Transverse colon (tissue), 4 donors: Measurements from ENCODE around the gene LACTBL1.

Source experiments
- POLR2AphosphoS5 ChIP-seq, 3 donors: sonication (generic); formaldehyde crosslinking; IDR thresholded peaks; one replicate each; pipeline ENCODE4 v1.6.1; 2016; ENCODE audit warnings: antibody characterized with exemption in 3 of 3
- TF ChIP-seq, protein P1 (sequence below), 5 experiments: fragments of 200-600 bp in 3 of 5; fragments of 450-650 bp in 2 of 5; sonication (generic) in 3 of 5; IDR thresholded peaks; 1 replicate in 2 of 5; 2 replicates in 3 of 5; pipeline ENCODE4 v1.5.1; 2016 to 2017; ENCODE audit warnings: antibody characterized with exemption in 5 of 5, inconsistent platforms in 3 of 5, mild to moderate bottlenecking in 2 of 5, moderate library complexity in 1 of 5

DNA sequence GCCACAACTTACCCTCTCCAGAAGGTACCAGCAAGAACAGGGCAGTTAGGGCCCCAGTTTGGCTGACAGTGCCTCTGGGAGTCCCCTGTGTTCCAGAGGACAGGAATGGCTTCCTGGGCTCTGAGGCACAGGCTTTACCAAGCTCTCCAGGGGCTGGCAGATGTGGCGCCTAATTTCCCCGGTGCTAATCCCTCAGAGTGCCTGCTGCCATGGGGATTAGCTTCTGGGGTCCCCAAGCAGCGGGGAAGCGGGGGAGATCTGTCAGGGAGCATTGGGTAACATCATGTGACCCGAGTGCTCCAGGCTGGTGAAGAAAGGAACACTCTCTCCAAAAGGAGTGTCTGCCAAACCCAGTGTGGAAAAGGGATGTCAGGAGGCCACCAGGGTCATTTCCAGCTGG lies at the start of gene LACTBL1:
- TF ChIP-seq POLR2AphosphoS5 (IDR thresholded peaks at IDR 0.05): no peak
- TF ChIP-seq, protein P1, sequence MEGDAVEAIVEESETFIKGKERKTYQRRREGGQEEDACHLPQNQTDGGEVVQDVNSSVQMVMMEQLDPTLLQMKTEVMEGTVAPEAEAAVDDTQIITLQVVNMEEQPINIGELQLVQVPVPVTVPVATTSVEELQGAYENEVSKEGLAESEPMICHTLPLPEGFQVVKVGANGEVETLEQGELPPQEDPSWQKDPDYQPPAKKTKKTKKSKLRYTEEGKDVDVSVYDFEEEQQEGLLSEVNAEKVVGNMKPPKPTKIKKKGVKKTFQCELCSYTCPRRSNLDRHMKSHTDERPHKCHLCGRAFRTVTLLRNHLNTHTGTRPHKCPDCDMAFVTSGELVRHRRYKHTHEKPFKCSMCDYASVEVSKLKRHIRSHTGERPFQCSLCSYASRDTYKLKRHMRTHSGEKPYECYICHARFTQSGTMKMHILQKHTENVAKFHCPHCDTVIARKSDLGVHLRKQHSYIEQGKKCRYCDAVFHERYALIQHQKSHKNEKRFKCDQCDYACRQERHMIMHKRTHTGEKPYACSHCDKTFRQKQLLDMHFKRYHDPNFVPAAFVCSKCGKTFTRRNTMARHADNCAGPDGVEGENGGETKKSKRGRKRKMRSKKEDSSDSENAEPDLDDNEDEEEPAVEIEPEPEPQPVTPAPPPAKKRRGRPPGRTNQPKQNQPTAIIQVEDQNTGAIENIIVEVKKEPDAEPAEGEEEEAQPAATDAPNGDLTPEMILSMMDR (IDR thresholded peaks at IDR 0.05): no peak
